IPS DF 4.7 (cell line): ENCODE results near the gene CYP4F3.
"Not testable (repeated sequence)": the region's sequence is repeated elsewhere in the genome, so short reads cannot be mapped to it uniquely, and the experiment has no call there.

ENCODE experiments used
- DNase-seq: peaks from one replicate; pipeline ENCODE4 v3.0.0-alpha.2; 2013; ENCODE audit warnings: low spot score; ENCODE audit errors: extremely low read depth

Gene CYP4F3, protein sequence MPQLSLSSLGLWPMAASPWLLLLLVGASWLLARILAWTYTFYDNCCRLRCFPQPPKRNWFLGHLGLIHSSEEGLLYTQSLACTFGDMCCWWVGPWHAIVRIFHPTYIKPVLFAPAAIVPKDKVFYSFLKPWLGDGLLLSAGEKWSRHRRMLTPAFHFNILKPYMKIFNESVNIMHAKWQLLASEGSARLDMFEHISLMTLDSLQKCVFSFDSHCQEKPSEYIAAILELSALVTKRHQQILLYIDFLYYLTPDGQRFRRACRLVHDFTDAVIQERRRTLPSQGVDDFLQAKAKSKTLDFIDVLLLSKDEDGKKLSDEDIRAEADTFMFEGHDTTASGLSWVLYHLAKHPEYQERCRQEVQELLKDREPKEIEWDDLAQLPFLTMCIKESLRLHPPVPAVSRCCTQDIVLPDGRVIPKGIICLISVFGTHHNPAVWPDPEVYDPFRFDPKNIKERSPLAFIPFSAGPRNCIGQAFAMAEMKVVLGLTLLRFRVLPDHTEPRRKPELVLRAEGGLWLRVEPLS

DNA sequence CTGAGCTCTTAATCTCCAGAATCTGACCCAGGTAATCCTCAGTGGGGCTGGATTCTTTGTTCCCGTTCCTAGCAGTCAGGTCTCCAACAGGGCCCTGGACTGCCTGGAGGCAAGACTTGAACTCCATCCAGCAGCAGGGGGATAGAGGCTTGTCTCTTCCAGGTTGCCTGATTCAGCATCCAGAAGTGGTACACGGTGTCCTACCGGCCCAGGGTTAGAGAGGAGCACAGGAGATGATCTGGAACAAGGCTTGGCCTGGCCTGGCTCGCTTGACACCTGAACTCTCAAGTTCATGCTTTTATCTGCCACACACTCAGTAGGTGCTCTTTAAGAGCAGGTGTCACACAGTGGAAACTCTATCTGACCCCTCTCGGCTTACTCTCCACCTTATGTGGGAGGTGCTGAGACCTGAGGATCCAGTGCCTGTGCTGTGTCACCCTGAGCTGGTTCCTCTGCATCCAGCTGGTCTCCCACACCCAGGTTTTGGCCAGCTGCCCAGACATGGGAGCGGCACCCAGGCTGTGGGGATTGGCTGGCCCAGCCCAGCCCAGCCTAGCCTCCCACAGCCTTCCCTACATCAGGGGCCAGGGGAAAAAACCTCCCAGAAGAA lies at the start of gene CYP4F3:
Gene CYP4F3 (plus strand): TSS at position 604 of the 610 bp plus-strand sequence. CDS start 519 bp downstream, outside the sequence.
- no peak for DNase-seq

DNA sequence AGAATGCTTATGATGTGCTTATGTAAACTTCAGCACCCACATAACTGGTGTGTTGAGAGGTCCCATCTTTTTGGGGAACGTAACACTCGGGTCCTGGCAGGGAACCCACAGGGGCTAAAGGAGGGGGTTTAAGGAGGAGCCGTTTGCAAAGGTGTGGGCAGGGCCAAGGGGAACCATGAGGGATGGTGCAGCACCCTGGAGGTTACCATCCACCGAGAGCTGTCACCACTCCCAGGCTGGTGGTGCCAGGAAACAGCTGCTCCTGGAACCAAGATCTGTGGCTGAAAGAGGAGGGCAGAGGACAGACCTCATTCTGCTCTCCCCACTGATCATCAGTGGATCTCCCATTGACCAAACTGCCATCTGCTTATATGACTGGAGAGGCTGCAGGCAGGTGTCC lies 48.9 kb upstream of the CYP4F3 start:
- DNase-seq: no peak

DNA sequence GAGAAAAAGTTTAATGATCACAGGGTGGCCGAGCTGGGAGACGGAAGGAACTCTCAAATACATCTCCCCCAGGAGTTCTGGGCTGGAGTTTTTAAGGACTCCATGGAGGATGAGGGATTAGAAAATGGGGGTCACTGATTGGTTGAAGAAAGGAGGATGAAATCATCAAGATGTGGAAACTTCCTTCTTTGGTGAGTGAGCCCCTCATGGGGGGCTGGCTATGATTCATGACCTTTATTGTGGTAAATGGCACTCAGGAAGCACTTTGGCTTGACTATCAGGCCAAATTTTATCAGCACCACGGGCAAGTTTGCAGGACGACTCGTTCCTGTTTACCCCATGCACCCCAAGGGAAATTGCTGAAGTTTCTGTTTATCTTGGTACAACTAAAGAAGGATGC lies 48.2 kb upstream of the CYP4F3 start:
- not testable (repeated sequence) for DNase-seq

DNA sequence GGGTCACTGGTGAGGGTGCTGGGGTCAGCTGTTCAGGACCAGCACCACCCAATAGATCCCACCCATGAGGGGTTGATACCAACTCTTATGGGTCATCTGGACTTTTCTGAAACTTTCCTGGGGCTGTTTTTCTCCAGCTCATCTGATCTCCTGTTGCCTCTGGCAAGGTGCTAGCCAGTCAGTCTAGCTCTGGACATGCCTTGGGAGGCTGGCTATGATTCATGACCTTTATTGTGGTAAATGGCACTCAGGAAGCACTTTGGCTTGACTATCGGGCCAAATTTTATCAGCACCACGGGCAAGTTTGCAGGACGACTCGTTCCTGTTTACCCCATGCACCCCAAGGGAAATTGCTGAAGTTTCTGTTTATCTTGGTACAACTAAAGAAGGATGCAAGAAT lies 46.9 kb upstream of the CYP4F3 start:
- DNase-seq: not testable (repeated sequence)

DNA sequence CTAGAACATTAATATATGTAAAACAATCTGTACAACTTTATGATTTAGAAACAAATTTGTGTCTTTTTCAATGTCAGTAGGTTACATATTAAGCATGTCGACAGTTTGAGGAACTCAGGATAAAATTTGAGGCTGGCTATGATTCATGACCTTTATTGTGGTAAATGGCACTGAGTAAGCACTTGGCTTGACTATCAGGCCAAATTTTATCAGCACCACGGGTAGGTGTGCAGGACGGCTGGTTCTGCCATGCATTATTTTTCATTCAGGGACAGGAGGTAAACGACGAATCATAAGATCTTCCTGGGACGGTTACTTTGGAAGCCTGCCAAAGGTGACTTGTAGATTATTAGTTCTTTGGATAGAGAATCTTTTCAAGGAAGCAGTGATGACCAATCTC lies 45.6 kb upstream of the CYP4F3 start:
- DNase-seq: no peak

DNA sequence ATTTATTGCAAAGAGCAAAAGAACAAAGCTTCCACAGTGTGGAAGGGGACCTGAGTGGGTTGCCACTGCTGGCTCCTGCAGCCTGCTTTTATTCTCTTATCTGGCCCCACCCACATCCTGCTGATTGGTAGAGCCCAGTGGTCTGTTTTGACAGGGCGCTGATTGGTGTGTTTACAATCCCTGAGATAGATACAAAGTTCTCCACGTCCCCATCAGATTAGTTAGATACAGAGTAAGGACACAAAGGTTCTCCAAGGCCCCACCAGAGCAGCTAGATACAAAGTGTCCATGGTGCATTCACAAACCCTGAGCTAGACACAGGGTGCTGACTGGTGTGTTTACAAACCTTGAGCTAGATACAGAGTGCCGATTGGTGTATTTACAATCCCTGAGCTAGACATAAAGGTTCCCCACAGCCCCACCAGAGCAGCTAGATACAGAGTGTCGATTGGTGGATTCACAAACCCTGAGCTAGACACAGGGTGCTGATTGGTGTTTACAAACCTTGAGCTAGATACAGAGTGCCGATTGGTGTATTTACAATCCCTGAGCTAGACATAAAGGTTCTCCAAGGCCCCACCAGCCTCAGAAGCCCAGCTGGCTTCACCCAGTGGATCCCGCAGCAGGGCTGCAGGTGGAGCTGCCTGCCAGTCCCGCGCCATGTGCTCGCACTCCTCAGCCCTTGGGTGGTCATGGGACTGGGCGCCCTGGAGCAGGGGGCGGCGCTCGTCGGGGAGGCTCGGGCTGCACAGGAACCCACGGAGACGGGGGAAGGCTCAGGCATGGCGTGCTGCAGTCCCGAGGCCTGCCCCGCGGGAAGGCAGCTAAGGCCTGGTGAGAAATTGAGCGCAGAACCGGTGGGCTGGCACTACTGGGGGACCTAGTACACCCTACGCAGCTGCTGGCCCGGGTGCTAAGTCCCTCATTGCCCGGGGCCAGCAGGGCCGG lies 32.4 kb upstream of the CYP4F3 start:
- not testable (repeated sequence) for DNase-seq

DNA sequence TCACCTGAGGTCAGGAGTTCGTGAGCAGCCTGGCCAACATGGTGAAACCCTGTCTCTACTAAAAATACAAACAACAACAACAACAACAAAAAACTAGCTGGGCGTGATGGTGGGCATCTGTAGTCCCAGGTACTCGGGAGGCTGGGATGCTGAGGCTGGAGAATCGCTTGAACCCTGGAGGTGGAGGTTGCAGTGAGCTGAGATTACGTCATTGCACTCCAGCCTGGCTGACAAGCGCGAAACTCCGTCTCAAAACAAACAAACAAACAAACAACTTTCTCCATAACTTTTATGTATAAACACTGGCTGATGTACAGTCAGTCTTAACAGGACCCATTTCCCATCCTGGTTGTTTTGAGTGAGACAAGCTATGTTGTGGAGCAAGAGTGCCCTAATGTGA lies 31.4 kb upstream of the CYP4F3 start:
- no peak for DNase-seq

DNA sequence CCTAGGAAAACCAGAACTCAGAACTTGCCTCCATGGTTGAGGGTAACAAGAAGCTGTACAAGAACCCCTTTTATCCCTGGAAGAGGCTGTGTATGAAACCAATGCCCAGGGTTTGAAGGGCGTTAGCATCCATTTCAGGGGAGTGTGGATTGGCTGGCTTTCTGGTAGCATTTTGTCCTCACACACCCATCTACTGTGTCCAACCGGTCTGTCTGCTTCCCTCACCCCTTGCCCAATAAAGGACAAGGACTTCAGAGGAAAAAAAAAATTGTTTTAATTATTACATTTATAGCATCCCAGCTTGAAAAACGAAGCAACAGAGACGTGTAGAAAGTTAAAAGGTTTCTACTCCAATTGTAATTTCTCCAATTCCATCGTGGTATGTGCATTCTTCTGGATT lies 28.4 kb upstream of the CYP4F3 start:
- no peak for DNase-seq

DNA sequence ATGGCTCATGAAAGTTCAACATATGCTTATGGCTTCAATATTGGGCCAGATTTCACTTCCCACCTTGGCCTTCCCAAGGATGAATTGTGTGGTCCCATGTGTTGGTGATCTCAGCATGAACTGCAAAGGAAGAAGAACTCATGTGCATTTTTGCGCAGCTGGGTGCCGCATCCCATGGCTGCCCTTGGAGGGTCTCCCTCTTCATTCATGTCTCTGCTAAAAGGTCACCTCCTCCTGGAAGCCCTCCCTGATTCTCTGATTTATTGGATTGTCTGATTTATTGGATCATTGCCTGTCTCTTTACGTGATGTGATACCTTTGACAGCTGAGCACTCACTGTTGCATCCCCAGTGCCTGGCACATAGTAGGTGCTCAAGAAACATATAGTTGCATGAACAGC lies 27.4 kb upstream of the CYP4F3 start:
- no peak for DNase-seq

DNA sequence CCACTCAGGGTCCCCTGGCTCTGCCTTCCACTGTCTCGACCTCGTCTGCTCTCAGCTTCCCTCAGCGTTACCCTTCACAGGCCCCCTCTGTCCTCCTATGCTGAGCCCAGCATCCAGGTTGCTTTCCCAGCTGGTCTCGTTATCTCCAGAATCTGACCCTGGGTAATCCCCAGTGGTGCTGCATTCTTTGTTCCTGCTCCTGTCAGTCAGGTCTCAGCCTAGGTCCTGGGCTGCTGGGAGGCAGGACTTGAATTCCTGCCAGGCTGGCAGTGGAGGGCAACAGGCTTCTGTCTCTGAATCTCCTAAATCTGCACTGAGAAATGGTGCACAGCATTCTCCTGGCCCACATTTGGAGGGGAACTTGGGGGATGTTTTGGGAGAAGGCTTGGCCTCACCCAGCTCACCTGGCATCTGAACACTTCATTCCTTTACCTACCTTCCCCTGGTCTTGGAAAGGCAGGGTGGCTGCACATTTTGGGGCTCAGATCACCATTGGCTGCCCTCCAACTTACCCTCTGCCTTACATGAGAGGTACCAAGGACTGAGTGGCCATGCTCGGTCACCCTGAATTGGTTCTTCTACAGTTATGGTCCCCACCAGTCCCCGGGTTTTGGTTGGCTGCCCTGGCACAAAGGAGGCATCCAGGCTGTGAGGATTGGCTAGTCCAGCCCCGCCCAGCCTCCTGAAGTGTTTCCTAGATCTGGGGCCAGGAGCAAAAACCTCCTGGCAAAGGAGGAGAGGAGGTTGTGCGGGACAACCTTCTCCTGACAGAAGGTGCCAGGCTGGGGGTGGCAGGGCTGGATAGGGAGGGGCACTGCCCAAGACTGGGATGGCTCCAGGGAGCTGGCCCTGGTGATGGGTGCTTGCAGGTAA lies 26.0 kb upstream of the CYP4F3 start, which contains the start of gene CYP4F8:
Gene CYP4F8 (plus strand): TSS at position 712 of the 873 bp plus-strand sequence. CDS start 399 bp downstream, outside the sequence.
- no peak for DNase-seq

DNA sequence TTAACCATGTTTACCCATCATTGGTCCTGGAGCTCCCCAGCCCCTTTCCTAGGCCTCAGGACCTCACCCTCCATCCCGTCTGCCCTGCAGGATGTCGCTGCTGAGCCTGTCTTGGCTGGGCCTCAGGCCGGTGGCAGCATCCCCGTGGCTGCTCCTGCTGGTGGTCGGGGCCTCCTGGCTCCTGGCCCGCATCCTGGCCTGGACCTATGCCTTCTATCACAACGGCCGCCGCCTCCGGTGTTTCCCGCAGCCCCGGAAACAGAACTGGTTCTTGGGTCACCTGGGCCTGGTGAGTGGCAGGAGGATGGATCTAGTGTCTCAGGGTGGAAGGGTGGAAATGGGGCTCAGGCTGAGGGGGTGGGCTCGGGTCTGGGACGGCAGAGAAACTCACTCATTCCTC lies 25.2 kb upstream of the CYP4F3 start:
- no peak for DNase-seq

DNA sequence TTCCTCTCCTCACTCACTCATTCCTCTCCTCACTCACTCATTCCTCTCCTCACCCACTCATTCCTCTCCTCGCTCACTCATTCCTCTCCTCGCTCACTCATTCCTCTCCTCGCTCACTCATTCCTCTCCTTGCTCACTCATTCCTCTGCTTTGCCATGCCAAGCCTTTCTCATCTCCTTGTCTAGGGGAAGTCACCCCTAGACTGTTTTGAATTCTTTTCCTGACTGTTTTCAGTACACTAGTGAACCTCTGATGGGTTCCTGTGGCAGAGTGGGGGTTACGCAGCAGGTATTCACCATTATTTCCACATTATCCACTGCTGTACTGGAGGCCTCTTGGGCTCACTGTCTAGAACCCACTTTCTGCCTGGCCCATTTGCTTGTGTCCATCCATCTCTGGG lies 24.5 kb upstream of the CYP4F3 start:
- DNase-seq: no peak

DNA sequence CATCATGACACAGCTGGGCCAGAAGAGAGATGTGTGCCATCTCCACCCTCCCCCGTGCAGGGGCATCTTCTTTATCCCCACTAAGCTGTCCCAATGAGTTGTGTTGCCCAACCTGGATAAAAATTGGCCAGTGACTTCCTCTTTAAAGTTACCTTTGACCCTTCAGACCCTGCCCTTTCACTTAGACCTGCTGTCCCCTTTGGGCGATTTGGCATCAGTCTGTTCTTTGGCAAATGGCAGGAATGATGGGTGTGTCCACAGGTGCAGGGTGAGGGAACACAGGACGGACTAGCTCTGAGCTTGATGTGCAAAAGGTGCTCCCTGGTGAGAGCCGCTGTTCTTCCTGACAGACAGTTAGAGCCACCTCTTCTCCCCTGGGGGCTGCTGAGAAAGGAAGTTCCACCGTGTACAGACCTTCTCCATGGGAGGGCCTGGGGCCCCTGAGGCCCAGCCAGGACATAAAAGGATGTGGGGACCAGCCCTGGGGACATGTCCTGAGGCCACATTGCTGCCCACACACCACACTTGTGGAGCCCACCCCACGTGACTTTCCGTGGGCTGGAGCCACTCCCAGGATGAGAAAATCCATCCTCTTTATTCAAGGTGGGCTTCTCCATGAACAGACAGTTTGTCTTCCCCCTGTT lies 23.9 kb upstream of the CYP4F3 start:
- DNase-seq: no peak

DNA sequence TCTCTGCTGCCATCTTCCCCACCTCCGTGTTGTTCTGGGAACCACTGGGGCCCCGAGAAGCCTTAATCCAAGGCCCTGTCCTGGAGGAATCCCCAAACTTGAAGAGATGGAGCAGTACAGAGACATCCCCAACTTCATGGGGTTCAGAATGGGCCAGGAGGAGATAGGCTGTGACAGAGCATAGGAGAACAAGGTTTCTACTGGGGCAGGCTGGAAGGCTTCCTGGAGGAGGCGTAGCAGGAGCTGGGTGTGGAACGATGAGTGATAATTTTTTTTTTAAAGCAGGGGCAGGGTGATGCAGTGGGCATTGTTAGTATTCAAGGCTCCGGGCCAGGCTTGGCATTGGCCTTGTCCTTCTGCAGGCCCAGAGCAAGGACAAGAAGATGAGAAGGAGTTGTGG lies 22.4 kb upstream of the CYP4F3 start:
- DNase-seq: no peak

DNA sequence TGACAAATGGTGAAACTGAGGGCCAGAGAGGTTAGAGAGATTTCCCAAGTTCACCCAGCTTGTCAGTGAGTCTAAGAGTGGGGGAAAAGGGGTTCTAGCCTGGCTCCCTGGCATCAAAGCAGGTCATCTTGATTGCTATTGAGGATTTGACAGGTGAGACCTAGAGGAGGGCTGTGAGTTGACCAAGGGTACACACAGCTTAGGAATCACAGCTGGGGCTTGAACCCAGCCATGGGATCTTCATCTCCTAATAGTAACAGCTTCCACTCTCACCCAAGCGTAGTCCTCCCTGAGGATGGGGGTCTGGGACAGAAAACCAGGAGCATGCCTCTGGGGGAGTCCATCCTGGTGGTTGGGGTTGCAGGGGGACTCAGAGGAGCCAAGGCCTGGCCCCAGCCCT lies 18.9 kb upstream of the CYP4F3 start:
- DNase-seq: no peak

DNA sequence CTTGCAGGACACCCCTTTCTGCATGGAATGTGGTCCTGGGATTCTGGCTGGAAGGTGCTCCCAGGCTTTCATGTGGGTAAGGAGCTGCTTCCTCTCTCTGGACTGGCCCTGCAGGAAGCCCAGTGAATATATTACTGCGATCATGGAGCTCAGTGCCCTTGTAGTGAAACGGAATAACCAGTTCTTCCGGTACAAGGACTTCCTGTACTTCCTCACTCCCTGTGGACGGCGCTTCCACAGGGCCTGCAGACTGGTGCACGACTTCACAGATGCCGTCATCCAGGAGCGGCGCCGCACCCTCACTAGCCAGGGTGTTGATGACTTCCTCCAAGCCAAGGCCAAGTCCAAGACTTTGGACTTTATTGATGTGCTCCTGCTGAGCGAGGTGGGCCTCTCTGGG lies 17.7 kb upstream of the CYP4F3 start:
- DNase-seq: no peak

DNA sequence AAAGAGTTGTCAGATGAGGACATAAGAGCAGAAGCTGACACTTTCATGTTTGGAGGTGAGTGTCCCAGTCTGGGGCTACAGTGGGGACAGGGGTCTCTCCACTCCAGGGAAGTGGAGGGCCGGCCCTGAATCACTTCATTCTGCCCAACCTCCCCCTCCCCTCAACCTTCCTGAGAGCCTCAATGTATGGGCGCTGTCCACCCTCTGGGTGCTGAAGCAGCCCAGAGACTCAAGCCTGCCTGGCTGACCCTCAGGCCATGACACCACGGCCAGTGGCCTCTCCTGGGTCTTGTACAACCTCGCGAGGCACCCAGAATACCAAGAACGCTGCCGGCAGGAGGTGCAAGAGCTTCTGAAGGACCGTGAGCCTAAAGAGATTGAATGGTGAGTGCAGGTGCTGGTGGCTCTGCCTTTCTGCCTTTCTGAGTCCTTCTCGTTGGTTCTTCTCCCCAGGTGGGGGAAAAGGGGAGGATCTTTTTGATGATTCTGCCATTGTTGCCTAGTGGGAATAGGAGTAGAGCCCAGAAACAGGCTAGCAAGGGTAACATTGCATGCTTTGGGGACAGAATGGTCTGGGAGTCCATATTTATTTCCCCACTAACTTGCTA lies 16.9 kb upstream of the CYP4F3 start:
- DNase-seq: no peak

DNA sequence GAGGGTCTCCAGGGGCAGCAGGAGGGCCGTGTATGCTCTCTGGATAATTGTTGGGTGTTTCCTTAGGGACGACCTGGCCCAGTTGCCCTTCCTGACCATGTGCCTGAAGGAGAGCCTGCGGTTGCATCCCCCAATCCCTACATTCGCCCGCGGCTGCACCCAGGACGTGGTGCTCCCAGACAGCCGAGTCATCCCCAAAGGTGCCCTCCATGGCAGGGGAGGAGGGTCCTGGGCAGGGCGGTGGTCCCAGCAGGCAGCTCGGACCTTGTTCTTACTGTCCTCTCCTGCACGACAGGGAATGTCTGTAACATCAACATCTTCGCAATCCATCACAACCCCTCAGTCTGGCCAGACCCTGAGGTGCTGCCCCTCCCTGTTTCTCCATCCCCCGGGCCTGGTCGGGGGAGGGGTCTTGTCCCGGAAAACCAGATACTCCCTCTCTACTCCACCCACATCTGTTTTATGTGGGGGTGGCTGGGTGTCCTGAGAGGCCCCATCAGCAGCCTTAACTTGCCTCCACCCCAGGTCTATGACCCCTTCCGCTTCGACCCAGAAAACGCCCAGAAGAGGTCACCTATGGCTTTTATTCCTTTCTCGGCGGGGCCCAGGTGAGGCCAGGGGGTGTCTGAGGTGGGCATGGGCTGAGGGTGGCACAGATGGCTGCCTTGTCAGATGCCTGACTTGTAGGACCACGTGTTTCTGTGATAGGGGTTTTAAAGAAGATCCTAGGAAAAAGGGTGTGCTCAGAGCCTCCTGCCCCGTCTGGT lies 12.3 kb upstream of the CYP4F3 start:
- no peak for DNase-seq
